ENCODE data around the gene RBL2. TPM values are rescaled to one million over a fixed set of nuclear protein-coding genes. Genes with fewer than 3 reads are reported as not detected.
A peak's percentile ranks its signal among the peaks of the same experiment; 100 is the strongest.

RBL2 gene
- total and polyA plus RNA-seq, 2 of the 13 experiments (the other 11 are each of a cell fraction or from before 2014, with no cell fraction given), result 41.2 to 60.9 TPM

DNA sequence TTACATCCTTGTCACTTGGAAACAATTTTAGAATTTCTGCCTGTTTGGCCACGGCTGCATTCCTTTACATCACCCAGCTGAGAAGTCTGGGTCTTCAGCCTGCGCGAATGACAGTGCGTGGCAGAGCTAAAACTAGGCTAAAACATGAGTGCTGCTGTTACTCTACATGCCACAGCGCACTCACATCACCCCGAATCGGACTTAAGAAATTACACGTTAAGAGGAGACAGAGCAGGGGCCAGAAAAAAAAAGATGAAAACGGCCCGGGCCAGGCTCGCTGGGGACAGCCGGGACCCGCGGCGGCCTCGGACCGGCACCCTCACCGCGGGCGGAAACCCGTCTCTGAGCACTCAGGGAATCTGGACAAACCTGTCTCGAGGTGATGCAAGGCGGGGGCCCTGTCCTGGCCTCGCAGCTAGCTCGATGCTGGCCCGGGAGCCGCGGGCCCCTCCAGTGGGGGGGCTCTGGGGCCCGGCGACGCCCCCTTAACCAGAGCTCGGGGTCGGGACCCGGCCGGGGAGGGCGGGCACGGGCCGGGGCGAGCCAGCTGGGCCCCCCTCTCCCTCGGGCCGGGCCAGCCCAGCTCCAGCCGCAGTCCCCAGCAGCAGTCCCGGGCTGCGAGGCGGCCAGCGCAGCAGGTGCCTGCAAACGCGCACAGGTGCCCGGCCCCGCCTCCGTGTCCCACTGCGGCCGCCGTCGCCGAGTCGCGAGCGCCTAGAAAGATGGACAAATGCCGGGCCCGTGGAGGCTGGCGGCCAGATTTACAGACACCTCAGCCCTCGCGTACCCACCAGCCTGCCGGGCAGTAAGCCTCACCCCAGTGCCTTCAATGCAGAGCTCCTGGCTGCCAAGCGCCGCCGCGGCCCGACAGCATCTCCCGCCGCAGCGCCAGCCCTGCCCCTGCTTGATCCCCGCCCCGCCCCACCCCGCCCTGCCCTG, 68.3 kb downstream of the RBL2 start, which contains the start of gene AKTIP (continued):
- TF ChIP-seq, protein P1, sequence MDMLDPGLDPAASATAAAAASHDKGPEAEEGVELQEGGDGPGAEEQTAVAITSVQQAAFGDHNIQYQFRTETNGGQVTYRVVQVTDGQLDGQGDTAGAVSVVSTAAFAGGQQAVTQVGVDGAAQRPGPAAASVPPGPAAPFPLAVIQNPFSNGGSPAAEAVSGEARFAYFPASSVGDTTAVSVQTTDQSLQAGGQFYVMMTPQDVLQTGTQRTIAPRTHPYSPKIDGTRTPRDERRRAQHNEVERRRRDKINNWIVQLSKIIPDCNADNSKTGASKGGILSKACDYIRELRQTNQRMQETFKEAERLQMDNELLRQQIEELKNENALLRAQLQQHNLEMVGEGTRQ (IDR thresholded peaks at IDR 0.05; ENCODE audit: low read depth, low read length), result no peak
- TF ChIP-seq, protein P1 (CRISPR knock-in tag; IDR thresholded peaks at IDR 0.05; ENCODE audit: borderline replicate concordance), result no peak
- TF ChIP-seq ZNF614 (CRISPR knock-in tag; IDR thresholded peaks at IDR 0.05; ENCODE audit: borderline replicate concordance) (no peak), PCBP1 (IDR thresholded peaks at IDR 0.05; ENCODE audit: borderline replicate concordance, low read depth, low read length) (no peak), ZBTB37 (CRISPR knock-in tag; IDR thresholded peaks at IDR 0.05) (no peak), ZNF776 (CRISPR knock-in tag; IDR thresholded peaks at IDR 0.05) (peak; percentile 89), CHCHD3 (CRISPR knock-in tag; IDR thresholded peaks at IDR 0.05) (peak; percentile 60; the same call in 1 of the 2 replicates), ZNF296 (CRISPR knock-in tag; conservative IDR thresholded peaks at IDR 0.05) (no peak), TFE3 (CRISPR knock-in tag; IDR thresholded peaks at IDR 0.05) (no peak), ETV5 (CRISPR knock-in tag; IDR thresholded peaks at IDR 0.05; ENCODE audit: borderline replicate concordance) (no peak), ZNF577 (CRISPR knock-in tag; IDR thresholded peaks at IDR 0.05; ENCODE audit: borderline replicate concordance, low read depth) (no peak), ZC3H4 (CRISPR knock-in tag; IDR thresholded peaks at IDR 0.05; ENCODE audit: borderline replicate concordance) (no peak), ZNF121 (CRISPR knock-in tag; IDR thresholded peaks at IDR 0.05) (peak; percentile 85), DDIT3 (CRISPR knock-in tag; IDR thresholded peaks at IDR 0.05) (no peak), MIER2 (CRISPR knock-in tag; IDR thresholded peaks at IDR 0.05) (no peak), ZNF383 (CRISPR knock-in tag; IDR thresholded peaks at IDR 0.05; ENCODE audit: borderline replicate concordance) (0 out of 2 replicates have a peak, but pooled peaks have one; percentile 70), PBX3 (CRISPR knock-in tag; IDR thresholded peaks at IDR 0.05; ENCODE audit: borderline replicate concordance) (no peak), CHD4 (IDR thresholded peaks at IDR 0.05; ENCODE audit: borderline replicate concordance, low read length) (no peak)
- TF ChIP-seq, protein P2, sequence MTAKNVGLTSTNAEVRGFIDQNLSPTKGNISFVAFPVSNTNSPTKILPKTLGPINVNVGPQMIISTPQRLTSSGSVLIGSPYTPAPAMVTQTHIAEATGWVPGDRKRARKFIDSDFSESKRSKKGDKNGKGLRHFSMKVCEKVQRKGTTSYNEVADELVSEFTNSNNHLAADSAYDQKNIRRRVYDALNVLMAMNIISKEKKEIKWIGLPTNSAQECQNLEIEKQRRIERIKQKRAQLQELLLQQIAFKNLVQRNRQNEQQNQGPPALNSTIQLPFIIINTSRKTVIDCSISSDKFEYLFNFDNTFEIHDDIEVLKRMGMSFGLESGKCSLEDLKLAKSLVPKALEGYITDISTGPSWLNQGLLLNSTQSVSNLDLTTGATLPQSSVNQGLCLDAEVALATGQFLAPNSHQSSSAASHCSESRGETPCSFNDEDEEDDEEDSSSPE (CRISPR knock-in tag; IDR thresholded peaks at IDR 0.05), result no peak
- TF ChIP-seq, protein P3, sequence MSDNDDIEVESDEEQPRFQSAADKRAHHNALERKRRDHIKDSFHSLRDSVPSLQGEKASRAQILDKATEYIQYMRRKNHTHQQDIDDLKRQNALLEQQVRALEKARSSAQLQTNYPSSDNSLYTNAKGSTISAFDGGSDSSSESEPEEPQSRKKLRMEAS (IDR thresholded peaks at IDR 0.05), result peak; percentile 87

Data from HepG2 (cell line).